Left ventricle myocardium inferior (tissue), 1 donor: ENCODE data around the gene SPSB4. TPM values are rescaled to one million over a fixed set of nuclear protein-coding genes. Genes with fewer than 3 reads are reported as not detected.

ENCODE experiments used
- DNase-seq: peaks from one replicate; pipeline ENCODE4 v3.0.0-alpha.2; 2020
- H3K27ac ChIP-seq: fragments of 200-600 bp; replicated peaks from 2 replicates; pipeline ENCODE4 v1.8.0; 2021
- H3K27me3 ChIP-seq: fragments of 200-600 bp; 2 replicates; pipeline ENCODE4 v1.8.0; 2021; ENCODE audit warnings: low read depth
- H3K36me3 ChIP-seq: fragments of 200-600 bp; 2 replicates; pipeline ENCODE4 v1.8.0; 2021
- H3K4me1 ChIP-seq: fragments of 200-600 bp; 2 replicates; pipeline ENCODE4 v1.8.0; 2021
- H3K4me3 ChIP-seq: fragments of 200-600 bp; 2 replicates; pipeline ENCODE4 v1.8.0; 2021; ENCODE audit warnings: mild to moderate bottlenecking, moderate library complexity
- H3K9me3 ChIP-seq: fragments of 200-600 bp; replicated peaks from 2 replicates; pipeline ENCODE4 v1.8.0; 2021
- intact Hi-C: fragments of 100-400 bp; cut with micrococcal nuclease; formaldehyde crosslinking; loops from one replicate; pipeline ENCODE4 v1.11.0; 2022
- total RNA-seq: library from RNA; stranded (reverse); fragmentation: NEBNext Ultra II Directional; extraction: Animal tissue kit (Norgen Biotek cat#: 25700); gene quantifications from one replicate; pipeline ENCODE4 v1.2.1, GENCODE V29; 2021
- TF ChIP-seq, protein P1 (sequence below): fragments of 200-600 bp; IDR thresholded peaks from 2 replicates; pipeline ENCODE4 v1.8.0; 2021; ENCODE audit warnings: antibody characterized with exemption, mild to moderate bottlenecking, borderline replicate concordance
- donor health status: DM: no; HTN: yes; CAD: no; lungs with severe emphysema.

SPSB4 gene
- total RNA-seq, 1 donor from 2014 or later, result 11.2 TPM

DNA sequence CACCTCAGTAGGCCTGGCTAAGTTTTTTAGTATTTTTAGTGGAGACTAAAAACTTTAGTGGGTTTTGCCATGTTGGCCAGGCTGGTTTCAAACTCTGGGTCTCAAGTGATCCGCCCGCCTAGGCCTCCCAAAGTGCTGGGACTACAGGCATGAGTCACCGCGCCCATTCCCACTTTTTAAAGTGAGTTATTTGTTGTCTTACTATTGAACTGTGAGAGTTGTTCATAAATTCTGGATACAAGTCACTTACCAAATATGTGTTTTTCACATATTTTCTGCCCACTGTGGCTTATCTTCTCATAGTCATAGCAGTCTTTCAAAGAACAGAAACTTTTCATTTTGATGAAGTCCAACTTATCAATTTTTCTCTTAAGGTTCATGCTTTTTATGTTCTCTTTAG lies 29.9 kb upstream of the SPSB4 start:
- no peak for DNase-seq
- no peaks in the 10 kb centered on the region for H3K4me1 ChIP-seq
- TF ChIP-seq, protein P1, sequence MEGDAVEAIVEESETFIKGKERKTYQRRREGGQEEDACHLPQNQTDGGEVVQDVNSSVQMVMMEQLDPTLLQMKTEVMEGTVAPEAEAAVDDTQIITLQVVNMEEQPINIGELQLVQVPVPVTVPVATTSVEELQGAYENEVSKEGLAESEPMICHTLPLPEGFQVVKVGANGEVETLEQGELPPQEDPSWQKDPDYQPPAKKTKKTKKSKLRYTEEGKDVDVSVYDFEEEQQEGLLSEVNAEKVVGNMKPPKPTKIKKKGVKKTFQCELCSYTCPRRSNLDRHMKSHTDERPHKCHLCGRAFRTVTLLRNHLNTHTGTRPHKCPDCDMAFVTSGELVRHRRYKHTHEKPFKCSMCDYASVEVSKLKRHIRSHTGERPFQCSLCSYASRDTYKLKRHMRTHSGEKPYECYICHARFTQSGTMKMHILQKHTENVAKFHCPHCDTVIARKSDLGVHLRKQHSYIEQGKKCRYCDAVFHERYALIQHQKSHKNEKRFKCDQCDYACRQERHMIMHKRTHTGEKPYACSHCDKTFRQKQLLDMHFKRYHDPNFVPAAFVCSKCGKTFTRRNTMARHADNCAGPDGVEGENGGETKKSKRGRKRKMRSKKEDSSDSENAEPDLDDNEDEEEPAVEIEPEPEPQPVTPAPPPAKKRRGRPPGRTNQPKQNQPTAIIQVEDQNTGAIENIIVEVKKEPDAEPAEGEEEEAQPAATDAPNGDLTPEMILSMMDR, result no peak
- H3K9me3 ChIP-seq, result no peaks in the 10 kb centered on the region
- H3K4me3 ChIP-seq, result no peak overlapping the region
- H3K36me3 ChIP-seq, result no peaks in the 10 kb centered on the region
- no peak overlapping the region for H3K27ac ChIP-seq
- no peaks in the 10 kb centered on the region for H3K27me3 ChIP-seq
- intact Hi-C loops, result no loop called here

DNA sequence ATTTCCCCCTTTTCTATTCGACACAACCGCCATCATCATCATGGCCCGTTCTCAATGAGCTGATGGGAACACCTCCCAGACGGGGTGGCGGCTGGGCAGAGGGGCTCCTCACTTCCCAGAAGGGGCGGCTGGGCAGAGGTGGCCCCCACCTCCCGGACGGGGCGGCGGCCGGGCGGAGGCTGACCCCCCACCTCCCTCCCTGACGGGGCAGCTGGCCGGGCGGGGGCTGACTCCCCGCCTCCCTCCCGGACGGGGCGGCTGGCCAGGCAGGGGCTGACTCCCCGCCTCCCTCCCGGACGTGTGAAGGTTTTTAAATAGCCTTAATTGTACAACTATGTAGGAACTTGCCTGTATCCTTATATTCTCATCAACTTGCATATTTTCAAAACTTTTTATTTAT lies 20.9 kb upstream of the SPSB4 start:
- H3K4me1 ChIP-seq, result no peaks in the 10 kb centered on the region
- intact Hi-C loops, result no loop called here
- H3K4me3 ChIP-seq, result no peak overlapping the region
- H3K36me3 ChIP-seq, result no peaks in the 10 kb centered on the region
- no peaks in the 10 kb centered on the region for H3K27me3 ChIP-seq
- no peak for DNase-seq
- no peaks in the 10 kb centered on the region for H3K9me3 ChIP-seq
- TF ChIP-seq, protein P1, result no peak
- no peak overlapping the region for H3K27ac ChIP-seq

DNA sequence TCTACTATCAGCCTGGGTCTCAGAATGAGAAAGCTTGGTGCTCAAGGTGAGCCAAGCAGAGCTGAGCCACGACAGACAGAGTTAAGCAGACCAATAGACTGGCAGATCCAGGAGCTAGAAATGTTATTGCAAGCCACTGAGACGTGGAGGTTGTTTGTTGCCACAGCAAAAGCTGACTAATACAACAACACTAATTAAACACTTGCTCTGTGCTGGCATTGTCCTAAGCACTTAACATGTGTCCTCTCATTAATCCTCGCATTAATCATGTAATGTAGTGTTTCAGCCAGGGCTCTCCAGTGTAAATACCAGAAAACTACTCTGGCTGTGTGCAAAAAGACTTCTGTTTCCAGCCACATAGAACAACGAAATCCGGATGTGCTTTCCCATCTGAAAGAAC lies 11.6 kb upstream of the SPSB4 start:
- Histone ChIP-seq H3K4me1 (no peaks in the 10 kb centered on the region), H3K4me3 (no peak overlapping the region), H3K9me3 (no peaks in the 10 kb centered on the region), H3K27ac (no peak overlapping the region), H3K27me3 (peaks cover 27% of the 10 kb centered on the region), H3K36me3 (no peaks in the 10 kb centered on the region)
- TF ChIP-seq, protein P1, result no peak
- DNase-seq, result no peak
- intact Hi-C loops, result no loop called here

DNA sequence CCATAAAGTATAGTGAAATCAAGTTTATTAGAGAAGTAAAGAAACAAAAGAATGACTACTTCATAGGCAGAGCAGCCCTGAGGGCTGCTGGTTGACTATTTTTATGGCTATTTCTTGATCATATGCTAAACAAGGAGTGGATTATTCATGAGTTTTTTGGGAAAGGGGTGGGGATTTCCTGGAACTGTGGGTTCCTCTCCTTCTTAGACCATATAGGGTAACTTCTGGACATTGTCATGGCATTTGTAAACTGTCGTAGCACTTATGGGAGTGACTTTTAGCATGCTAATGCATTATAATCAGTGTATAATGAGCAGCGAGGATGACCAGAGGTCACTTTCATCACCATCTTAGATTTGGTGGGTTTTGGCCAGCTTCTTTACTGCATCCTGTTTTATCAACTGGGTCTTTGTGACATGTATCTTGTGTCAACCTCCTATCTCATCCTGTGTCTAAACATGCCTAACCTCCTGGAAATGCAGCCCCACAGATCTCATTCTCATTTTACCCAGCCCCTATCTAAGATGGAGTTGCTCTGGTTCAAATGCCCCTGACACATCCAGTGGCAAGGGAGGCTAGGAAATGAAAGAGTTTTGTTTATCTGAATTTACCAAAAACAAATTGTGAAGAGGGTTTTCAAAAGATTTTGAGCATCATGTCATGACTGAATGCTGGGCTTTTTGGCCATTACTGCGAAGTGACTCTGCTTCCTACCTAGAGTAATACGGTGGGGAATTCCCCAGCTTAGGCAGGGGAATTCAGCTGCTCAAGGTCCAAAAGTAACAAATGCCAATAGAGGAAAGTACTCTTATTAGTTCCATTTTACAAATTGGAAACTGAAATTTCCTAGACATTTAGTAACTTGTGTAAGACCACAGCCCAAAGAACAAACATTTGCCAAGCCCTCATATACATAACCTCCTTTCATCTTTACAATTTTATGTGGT lies 6.2 kb upstream of the SPSB4 start:
- H3K27me3 ChIP-seq, result peaks cover 34% of the 10 kb centered on the region
- no peak overlapping the region for H3K27ac ChIP-seq
- intact Hi-C loops, result no loop called here
- no peak for DNase-seq
- H3K4me3 ChIP-seq, result no peak overlapping the region
- H3K36me3 ChIP-seq, result no peaks in the 10 kb centered on the region
- TF ChIP-seq, protein P1, result no peak
- no peaks in the 10 kb centered on the region for H3K4me1 ChIP-seq
- H3K9me3 ChIP-seq, result no peaks in the 10 kb centered on the region

DNA sequence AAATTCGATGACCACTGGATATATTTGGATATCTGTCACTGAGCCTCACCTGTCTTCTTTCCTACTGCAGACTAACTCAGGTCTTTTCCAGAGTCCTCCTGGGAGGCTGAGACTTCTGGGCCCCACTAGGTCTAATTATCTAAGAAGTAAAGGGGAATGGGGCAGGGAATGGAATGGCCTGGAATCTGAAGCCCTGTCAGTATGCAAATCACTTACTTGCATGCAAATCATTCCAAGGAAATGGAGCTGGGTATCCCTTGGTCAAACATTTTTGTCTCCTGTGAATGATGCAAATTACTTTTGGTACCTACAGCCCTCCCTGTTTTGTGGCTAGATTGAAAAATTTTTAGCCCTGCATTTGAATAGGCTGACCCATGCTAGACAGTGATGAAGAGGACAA lies 5.3 kb upstream of the SPSB4 start:
- no peaks in the 10 kb centered on the region for H3K36me3 ChIP-seq
- no peak overlapping the region for H3K27ac ChIP-seq
- intact Hi-C loops, result no loop called here
- no peak overlapping the region for H3K4me3 ChIP-seq
- TF ChIP-seq, protein P1, result no peak
- peaks cover 5% of the 10 kb centered on the region for H3K4me1 ChIP-seq
- H3K27me3 ChIP-seq, result peaks cover 37% of the 10 kb centered on the region
- no peaks in the 10 kb centered on the region for H3K9me3 ChIP-seq
- no peak for DNase-seq
